Spleen (tissue), 11 donors: ENCODE results near the gene UFSP2. TPM values are rescaled to one million over a fixed set of nuclear protein-coding genes. Genes with fewer than 3 reads are reported as not detected.

Experiments used
- DNase-seq: peaks from one replicate; pipeline ENCODE4 v3.0.0-alpha.2; 2020
- H3K27ac ChIP-seq, 8 donors: fragments of 200-600 bp; sonication (generic) in 7 of 8; 1 replicate in 4 of 8; 2 replicates in 4 of 8; pipeline versions ENCODE4 v1.5.0 to v1.8.0; 2016 to 2021; ENCODE audit warnings: inconsistent platforms in 4 of 8, mild to moderate bottlenecking in 4 of 8, moderate library complexity in 1 of 8
- H3K27me3 ChIP-seq, 7 donors: fragments of 200-600 bp; sonication (generic) in 6 of 7; replicated peaks in 1 of 7; 1 replicate in 4 of 7; 2 replicates in 3 of 7; pipeline versions ENCODE4 v1.5.0 to v1.8.0; 2016 to 2021; ENCODE audit warnings: inconsistent platforms in 3 of 7, mild to moderate bottlenecking in 1 of 7
- H3K36me3 ChIP-seq, 6 donors: fragments of 200-600 bp; sonication (generic) in 5 of 6; 1 replicate in 4 of 6; 2 replicates in 2 of 6; pipeline versions ENCODE4 v1.5.0 to v1.8.0; 2016 to 2021; ENCODE audit warnings: inconsistent platforms in 2 of 6
- H3K4me1 ChIP-seq, 6 donors: fragments of 200-600 bp; sonication (generic) in 5 of 6; 1 replicate in 3 of 6; 2 replicates in 3 of 6; pipeline versions ENCODE4 v1.5.0 to v1.8.0; 2016 to 2021; ENCODE audit warnings: inconsistent platforms in 3 of 6
- H3K4me3 ChIP-seq, 8 donors: fragments of 200-600 bp; sonication (generic) in 7 of 8; 1 replicate in 4 of 8; 2 replicates in 4 of 8; pipeline versions ENCODE4 v1.5.0 to v1.8.0; 2016 to 2021; ENCODE audit warnings: inconsistent platforms in 4 of 8, mild to moderate bottlenecking in 4 of 8, moderate library complexity in 2 of 8
- H3K9me3 ChIP-seq, 8 donors: fragments of 200-600 bp; sonication (generic) in 7 of 8; 1 replicate in 4 of 8; 2 replicates in 4 of 8; pipeline versions ENCODE4 v1.5.0 to v1.8.0; 2016 to 2021; ENCODE audit warnings: inconsistent platforms in 4 of 8
- POLR2A ChIP-seq, 3 donors: fragments of 450-650 bp; IDR thresholded peaks; one replicate each; pipeline ENCODE4 v1.5.1; 2017; ENCODE audit warnings: antibody characterized with exemption in 3 of 3, mild to moderate bottlenecking in 1 of 3
- POLR2AphosphoS5 ChIP-seq, 3 donors: sonication (generic); formaldehyde crosslinking; IDR thresholded peaks; one replicate each; pipeline ENCODE4 v1.5.1; 2017; ENCODE audit warnings: antibody characterized with exemption in 3 of 3
- WGBS, 5 donors: extraction: QIAGEN DNeasy Blood & Tissue Kit in 3 of 5; methylation state at CpG; one replicate each; pipeline versions ENCODE4 v1.1.5 to v1.1.7; 2013 to 2018; 5-methylcytosine and 5-hydroxymethylcytosine counted together
- intact Hi-C: fragments of 100-400 bp; cut with DNase I; formaldehyde crosslinking; loops from one replicate; pipeline ENCODE4 v1.15.0; 2023; ENCODE audit warnings: low total_unique reads
- polyA plus RNA-seq, 3 donors: library from polyadenylated mRNA; stranded (reverse); fragments of 200-250 nt; gene quantifications; one replicate each; pipeline ENCODE4 v1.2.1, GENCODE V29; 2013
- total RNA-seq, 7 donors: library from RNA; depleted of rRNA in 3 of 7; stranded (reverse); fragments of >200 nt in 3 of 7; fragmentation: NEBNext Ultra II Directional in 4 of 7; extraction: Animal tissue kit (Norgen Biotek cat#: 25700) in 4 of 7; gene quantifications; one replicate each; pipeline versions ENCODE4 v1.1.0 to v1.2.1, GENCODE V29; 2016 to 2021
- TF ChIP-seq, protein P1 (sequence below), 11 experiments: fragments of 200-600 bp in 7 of 11; fragments of 450-650 bp in 4 of 11; sonication (generic) in 4 of 11; IDR thresholded peaks in 8 of 11; conservative IDR thresholded peaks in 3 of 11; 1 replicate in 7 of 11; 2 replicates in 4 of 11; pipeline versions ENCODE4 v1.4.0 to v1.8.0; 2016 to 2021; ENCODE audit warnings: antibody characterized with exemption in 11 of 11, inconsistent platforms in 4 of 11, mild to moderate bottlenecking in 1 of 11
- donor health status: healthy with polysubstance abuse.
- donor health status: DM: no; HTN: no; CAD: no; lungs with moderate emphysema.
- donor health status: DM: no; HTN: no; CAD: no.
- donor health status: Bipolar disorder and iron deficiency.
- donor health status: healthy.
- donor health status: DM: no; HTN: no; CAD: no.
- donor health status: DM: yes; HTN: yes; CAD: no.

UFSP2 gene
- total and polyA plus RNA-seq, 10 donors: 11.0 to 44.1 (median 25.0) TPM

DNA sequence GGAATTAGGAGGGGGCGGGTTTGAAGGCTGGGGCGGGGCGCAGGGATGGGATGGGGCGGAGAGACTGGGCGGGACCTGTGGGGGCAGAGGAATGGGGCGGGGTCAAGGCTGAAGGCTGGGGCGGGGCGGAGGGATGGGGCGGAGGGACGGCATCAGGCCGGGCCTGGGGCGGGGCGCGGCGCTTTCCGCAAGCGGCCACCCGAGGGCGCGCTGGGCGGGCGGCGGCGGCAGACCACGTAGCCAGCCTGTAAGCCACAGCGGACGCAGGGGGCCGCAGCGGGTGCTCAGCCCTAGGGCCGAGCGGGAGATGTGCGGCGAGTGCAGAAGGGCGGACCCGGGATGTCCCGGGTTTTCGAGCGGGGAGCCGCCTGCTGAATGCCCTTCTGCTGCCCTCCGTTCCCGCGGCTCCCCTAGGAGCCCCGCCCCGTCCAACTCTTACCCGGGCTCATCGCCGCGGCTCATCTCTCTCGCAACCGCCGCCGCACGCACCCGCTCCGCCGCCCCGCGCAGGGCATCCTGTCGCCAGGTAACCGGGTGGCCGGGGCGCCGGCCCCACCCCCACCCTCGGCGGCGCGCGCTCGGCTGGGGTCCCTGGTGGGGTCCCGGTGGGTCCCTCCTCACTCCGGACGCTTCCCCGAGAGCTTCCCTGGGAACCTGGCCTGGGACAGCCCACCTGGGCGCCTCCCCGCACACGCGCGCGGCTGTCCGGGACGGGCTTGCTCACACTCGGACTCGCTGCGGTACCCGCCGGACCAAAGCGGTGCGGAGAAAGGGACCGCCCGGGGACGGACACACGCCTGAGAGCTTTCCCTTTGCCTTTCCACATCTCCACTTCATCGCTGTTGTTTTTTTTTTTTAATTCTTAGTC, 45.7 kb upstream of the UFSP2 start, which contains the start of gene CCDC110:
CCDC110 (minus strand) TSS at position 499 of the 868 bp plus-strand sequence; CDS start at position 449, 50 bp downstream.
- peak; percentile 96 for DNase-seq
- H3K36me3 ChIP-seq: no peaks in the 10 kb centered on the region
- H3K27ac ChIP-seq: peak within 1 kb of the TSS in 7 of 8 donors; percentile 59 to 82 (median 75)
- intact Hi-C loops: loop anchor here (5.0 kb wide), 1 partner anchor 126 kb away; no protein-coding TSS in a partner anchor
- no peaks in the 10 kb centered on the region for H3K9me3 ChIP-seq
- peaks cover 0 to 27% (median 0%) of the 10 kb centered on the region in 7 donors for H3K27me3 ChIP-seq
- TF ChIP-seq POLR2A (IDR thresholded peaks at IDR 0.05): no peak
- TF ChIP-seq POLR2AphosphoS5 (IDR thresholded peaks at IDR 0.05): peak; percentile 65 to 83 (median 77)
- TF ChIP-seq, protein P1, sequence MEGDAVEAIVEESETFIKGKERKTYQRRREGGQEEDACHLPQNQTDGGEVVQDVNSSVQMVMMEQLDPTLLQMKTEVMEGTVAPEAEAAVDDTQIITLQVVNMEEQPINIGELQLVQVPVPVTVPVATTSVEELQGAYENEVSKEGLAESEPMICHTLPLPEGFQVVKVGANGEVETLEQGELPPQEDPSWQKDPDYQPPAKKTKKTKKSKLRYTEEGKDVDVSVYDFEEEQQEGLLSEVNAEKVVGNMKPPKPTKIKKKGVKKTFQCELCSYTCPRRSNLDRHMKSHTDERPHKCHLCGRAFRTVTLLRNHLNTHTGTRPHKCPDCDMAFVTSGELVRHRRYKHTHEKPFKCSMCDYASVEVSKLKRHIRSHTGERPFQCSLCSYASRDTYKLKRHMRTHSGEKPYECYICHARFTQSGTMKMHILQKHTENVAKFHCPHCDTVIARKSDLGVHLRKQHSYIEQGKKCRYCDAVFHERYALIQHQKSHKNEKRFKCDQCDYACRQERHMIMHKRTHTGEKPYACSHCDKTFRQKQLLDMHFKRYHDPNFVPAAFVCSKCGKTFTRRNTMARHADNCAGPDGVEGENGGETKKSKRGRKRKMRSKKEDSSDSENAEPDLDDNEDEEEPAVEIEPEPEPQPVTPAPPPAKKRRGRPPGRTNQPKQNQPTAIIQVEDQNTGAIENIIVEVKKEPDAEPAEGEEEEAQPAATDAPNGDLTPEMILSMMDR (IDR thresholded peaks at IDR 0.05 in 8 of 11, conservative IDR thresholded peaks at IDR 0.05 in 3 of 11): peak; percentile 19 to 87 (median 80)
- peaks cover 5 to 24% (median 19%) of the 10 kb centered on the region in 6 donors for H3K4me1 ChIP-seq
- 0 to 2% (median 1%) methylated on average over 25 to 93 of the region's 93 CpGs for WGBS, 5 donors
- H3K4me3 ChIP-seq: peak within 1 kb of the TSS; percentile 56 to 87 (median 76)

DNA sequence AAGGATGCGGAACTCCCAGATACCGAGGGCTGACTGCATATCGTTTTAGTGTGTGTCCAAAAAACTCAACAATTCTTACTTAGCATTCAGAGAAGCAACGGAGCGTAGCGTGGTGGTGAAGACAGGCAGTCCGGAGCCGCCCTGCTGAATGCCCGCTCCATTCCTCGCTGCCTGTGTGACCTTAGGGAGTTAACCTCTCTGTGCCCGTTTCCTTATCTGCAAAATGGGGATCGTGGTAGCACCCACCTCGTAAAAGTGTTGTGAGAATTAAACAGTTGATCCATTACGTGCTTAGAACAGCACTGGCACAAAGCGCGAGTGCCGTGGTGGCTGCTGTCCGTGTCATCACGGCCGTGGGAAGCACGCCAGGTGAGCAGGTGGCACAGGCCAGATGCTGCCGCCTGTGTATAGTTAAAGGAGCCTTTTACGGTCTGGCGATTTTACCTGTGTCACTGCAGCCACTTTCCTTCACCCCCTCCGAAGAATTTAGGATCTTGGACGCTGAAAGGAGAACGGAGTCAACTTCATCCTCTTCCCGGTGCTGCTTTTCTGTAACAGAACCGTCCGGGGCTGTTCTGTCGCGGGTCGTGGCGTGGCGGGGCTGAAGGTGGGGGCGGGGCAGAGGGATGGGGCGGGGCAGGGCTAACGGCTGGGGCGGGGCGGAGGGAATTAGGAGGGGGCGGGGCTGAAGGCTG, 44.9 kb upstream of the UFSP2 start:
- Histone ChIP-seq H3K4me1 (peaks cover 5 to 24% (median 19%) of the 10 kb centered on the region in 6 donors), H3K9me3 (no peaks in the 10 kb centered on the region), H3K4me3 (peak overlapping the region; percentile 38 to 81 (median 63)), H3K36me3 (no peaks in the 10 kb centered on the region), H3K27me3 (peaks cover 0 to 24% (median 0%) of the 10 kb centered on the region in 7 donors), H3K27ac (peak overlapping the region in 7 of 8 donors; percentile 5 to 72 (median 54))
- TF ChIP-seq POLR2A (IDR thresholded peaks at IDR 0.05): no peak
- TF ChIP-seq POLR2AphosphoS5 (IDR thresholded peaks at IDR 0.05): peak in 2 of 3 donors; percentile 32 to 38
- intact Hi-C loops: loop anchor here (5.0 kb wide), 1 partner anchor 127 kb away; no protein-coding TSS in a partner anchor
- peak; percentile 90 for DNase-seq
- WGBS, 5 donors: 3 to 19% (median 5%) methylated on average over 19 to 41 of the region's 41 CpGs

DNA sequence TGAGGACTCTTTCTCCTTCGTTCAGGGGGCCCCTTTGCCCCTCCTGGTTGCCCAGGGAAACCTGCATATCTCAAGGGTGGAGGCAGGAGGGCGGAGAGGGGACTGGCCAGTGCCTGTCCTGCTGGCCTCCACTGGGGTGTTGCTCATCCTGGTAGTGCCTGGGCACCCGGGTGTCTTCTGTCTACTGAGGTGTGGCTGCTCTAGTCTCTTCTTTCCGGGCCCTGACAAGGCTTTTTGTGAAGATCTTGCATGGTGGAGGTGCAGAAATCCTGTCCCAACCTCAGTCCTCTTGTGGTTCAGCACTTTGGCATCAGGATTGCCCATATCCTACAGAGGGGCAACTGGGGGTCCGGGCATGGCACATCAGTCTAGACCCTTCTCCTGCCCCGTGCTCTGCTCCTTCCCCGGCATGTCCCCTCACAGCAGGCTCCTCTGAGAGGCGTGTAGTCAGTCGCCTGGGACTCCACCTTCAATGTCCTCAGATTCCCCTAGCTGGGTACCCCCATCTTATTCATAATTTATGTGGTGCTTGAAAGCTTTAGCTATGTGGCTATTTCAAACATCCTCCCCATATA, 43.9 kb upstream of the UFSP2 start:
- H3K9me3 ChIP-seq: no peaks in the 10 kb centered on the region

More for the DNA sequence above, 43.9 kb upstream of the UFSP2 start:
- TF ChIP-seq, protein P1 (IDR thresholded peaks at IDR 0.05 in 8 of 11, conservative IDR thresholded peaks at IDR 0.05 in 3 of 11): no peak
- TF ChIP-seq POLR2A (IDR thresholded peaks at IDR 0.05) (no peak), POLR2AphosphoS5 (IDR thresholded peaks at IDR 0.05) (no peak)
- Histone ChIP-seq H3K27me3 (peaks cover 0 to 24% (median 0%) of the 10 kb centered on the region in 7 donors), H3K36me3 (no peaks in the 10 kb centered on the region), H3K27ac (peak overlapping the region in 1 of 8 donors; percentile 38), H3K4me3 (no peak overlapping the region), H3K4me1 (peaks cover 5 to 24% (median 19%) of the 10 kb centered on the region in 6 donors)
- peak; percentile 77 for DNase-seq
- intact Hi-C loops: loop anchor here (5.0 kb wide), 1 partner anchor 128 kb away; no protein-coding TSS in a partner anchor
- 71 to 77% (median 75%) methylated on average over 8 to 9 of the region's 9 CpGs for WGBS, 5 donors
